Liver (tissue), 3 donors: ENCODE results near the gene C22orf31.

Experiments
- EGR1 ChIP-seq, 2 donors: IDR thresholded peaks; 2 replicates each; pipeline ENCODE4 v1.6.1; 2016 to 2018; ENCODE audit warnings: antibody characterized with exemption in 2 of 2, low read depth in 2 of 2
- FOXA1 ChIP-seq: IDR thresholded peaks from 2 replicates; pipeline ENCODE4 v1.6.1; 2016; ENCODE audit warnings: antibody characterized with exemption
- HNF4G ChIP-seq: IDR thresholded peaks from 2 replicates; pipeline ENCODE4 v1.6.1; 2016; ENCODE audit warnings: antibody characterized with exemption
- JUND ChIP-seq, 2 donors: IDR thresholded peaks; 2 replicates each; pipeline ENCODE4 v1.6.1; 2016; ENCODE audit warnings: antibody characterized with exemption in 2 of 2
- RAD21 ChIP-seq, 2 donors: IDR thresholded peaks; 2 replicates each; pipeline ENCODE4 v1.6.1; 2016; ENCODE audit warnings: antibody characterized with exemption in 2 of 2, mild to moderate bottlenecking in 2 of 2
- SP1 ChIP-seq: IDR thresholded peaks from 2 replicates; pipeline ENCODE4 v1.6.1; 2018; ENCODE audit warnings: antibody characterized with exemption, mild to moderate bottlenecking
- TF ChIP-seq, protein P1 (sequence below): fragments of 150-350 bp; IDR thresholded peaks from 2 replicates; pipeline ENCODE4 v1.5.1; 2017; ENCODE audit warnings: improper control_type of control experiment, low read depth, low read length; ENCODE audit not compliant: missing input control
- TF ChIP-seq, protein P2 (sequence below): IDR thresholded peaks from 2 replicates; pipeline ENCODE4 v1.6.1; 2016; ENCODE audit warnings: antibody characterized with exemption
- TF ChIP-seq, protein P3 (sequence below): IDR thresholded peaks from 2 replicates; pipeline ENCODE4 v1.6.1; 2016; ENCODE audit warnings: antibody characterized with exemption
- TF ChIP-seq, protein P4 (sequence below): IDR thresholded peaks from 2 replicates; pipeline ENCODE4 v1.6.1; 2016; ENCODE audit warnings: antibody characterized with exemption, mild to moderate bottlenecking
- donor health status: healthy.
- donor health status: healthy.

DNA sequence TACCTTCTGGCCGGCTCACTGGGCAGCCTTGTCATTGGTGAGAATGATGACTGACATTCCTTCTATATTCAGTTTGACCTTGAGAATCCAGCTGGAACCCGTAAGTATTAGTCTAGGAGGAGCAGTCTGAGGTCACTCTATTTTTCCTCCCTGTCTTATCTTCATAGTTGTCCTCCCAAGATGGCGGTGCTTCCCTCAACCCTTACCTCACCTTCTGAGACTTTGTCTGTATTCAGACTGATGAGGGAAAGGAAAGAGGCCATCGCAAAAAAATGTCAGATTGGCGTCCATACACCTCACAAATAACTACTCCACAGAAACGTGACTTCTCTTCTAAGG is 17.2 kb upstream of the C22orf31 start:
- TF ChIP-seq, protein P1, sequence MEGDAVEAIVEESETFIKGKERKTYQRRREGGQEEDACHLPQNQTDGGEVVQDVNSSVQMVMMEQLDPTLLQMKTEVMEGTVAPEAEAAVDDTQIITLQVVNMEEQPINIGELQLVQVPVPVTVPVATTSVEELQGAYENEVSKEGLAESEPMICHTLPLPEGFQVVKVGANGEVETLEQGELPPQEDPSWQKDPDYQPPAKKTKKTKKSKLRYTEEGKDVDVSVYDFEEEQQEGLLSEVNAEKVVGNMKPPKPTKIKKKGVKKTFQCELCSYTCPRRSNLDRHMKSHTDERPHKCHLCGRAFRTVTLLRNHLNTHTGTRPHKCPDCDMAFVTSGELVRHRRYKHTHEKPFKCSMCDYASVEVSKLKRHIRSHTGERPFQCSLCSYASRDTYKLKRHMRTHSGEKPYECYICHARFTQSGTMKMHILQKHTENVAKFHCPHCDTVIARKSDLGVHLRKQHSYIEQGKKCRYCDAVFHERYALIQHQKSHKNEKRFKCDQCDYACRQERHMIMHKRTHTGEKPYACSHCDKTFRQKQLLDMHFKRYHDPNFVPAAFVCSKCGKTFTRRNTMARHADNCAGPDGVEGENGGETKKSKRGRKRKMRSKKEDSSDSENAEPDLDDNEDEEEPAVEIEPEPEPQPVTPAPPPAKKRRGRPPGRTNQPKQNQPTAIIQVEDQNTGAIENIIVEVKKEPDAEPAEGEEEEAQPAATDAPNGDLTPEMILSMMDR = no peak
- TF ChIP-seq, protein P2, sequence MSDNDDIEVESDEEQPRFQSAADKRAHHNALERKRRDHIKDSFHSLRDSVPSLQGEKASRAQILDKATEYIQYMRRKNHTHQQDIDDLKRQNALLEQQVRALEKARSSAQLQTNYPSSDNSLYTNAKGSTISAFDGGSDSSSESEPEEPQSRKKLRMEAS = no peak
- TF ChIP-seq FOXA1 = no peak
- no peak for TF ChIP-seq RAD21 (IDR thresholded peaks at IDR 0.05)
- TF ChIP-seq EGR1 (IDR thresholded peaks at IDR 0.05; ENCODE audit: low read depth in 2 of 2) = no peak
- TF ChIP-seq, protein P3, sequence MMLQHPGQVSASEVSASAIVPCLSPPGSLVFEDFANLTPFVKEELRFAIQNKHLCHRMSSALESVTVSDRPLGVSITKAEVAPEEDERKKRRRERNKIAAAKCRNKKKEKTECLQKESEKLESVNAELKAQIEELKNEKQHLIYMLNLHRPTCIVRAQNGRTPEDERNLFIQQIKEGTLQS = no peak
- no peak for TF ChIP-seq SP1
- no peak for TF ChIP-seq JUND (IDR thresholded peaks at IDR 0.05)
- no peak for TF ChIP-seq HNF4G
- TF ChIP-seq, protein P4, sequence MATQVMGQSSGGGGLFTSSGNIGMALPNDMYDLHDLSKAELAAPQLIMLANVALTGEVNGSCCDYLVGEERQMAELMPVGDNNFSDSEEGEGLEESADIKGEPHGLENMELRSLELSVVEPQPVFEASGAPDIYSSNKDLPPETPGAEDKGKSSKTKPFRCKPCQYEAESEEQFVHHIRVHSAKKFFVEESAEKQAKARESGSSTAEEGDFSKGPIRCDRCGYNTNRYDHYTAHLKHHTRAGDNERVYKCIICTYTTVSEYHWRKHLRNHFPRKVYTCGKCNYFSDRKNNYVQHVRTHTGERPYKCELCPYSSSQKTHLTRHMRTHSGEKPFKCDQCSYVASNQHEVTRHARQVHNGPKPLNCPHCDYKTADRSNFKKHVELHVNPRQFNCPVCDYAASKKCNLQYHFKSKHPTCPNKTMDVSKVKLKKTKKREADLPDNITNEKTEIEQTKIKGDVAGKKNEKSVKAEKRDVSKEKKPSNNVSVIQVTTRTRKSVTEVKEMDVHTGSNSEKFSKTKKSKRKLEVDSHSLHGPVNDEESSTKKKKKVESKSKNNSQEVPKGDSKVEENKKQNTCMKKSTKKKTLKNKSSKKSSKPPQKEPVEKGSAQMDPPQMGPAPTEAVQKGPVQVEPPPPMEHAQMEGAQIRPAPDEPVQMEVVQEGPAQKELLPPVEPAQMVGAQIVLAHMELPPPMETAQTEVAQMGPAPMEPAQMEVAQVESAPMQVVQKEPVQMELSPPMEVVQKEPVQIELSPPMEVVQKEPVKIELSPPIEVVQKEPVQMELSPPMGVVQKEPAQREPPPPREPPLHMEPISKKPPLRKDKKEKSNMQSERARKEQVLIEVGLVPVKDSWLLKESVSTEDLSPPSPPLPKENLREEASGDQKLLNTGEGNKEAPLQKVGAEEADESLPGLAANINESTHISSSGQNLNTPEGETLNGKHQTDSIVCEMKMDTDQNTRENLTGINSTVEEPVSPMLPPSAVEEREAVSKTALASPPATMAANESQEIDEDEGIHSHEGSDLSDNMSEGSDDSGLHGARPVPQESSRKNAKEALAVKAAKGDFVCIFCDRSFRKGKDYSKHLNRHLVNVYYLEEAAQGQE = no peak
